ENCODE results near the gene RAE1.

The RAE1 gene

GRCh38 chr20:57389695-57390603, 38.9 kb downstream of the RAE1 start:
- no peak for FAIRE-seq

- FAIRE-seq: no peak
Observed at GRCh38 chr20:57390604-57391438, 39.8 kb downstream of the RAE1 start, which contains the start of gene RBM38. TSS of gene RBM38 (plus strand) at chr20:57391396. CDS start at chr20:57391582, 186 bp downstream.

GRCh38 chr20:57391439-57392301, 40.6 kb downstream of the RAE1 start:
- FAIRE-seq: no peak

- FAIRE-seq: no peak
Observed at GRCh38 chr20:57392512-57393271, 41.6 kb downstream of the RAE1 start.

GRCh38 chr20:57393321-57394120, 42.5 kb downstream of the RAE1 start:
- no peak for FAIRE-seq

GRCh38 chr20:57394121-57395082, 43.3 kb downstream of the RAE1 start:
- no peak for FAIRE-seq

GRCh38 chr20:57395111-57395966, 44.3 kb downstream of the RAE1 start:
- no peak for FAIRE-seq

GRCh38 chr20:57396212-57396983, 45.3 kb downstream of the RAE1 start:
- no peak for FAIRE-seq

- FAIRE-seq: no peak
Observed at GRCh38 chr20:57396984-57397692, 46.1 kb downstream of the RAE1 start.

- FAIRE-seq: no peak
Observed at GRCh38 chr20:57397693-57398108, 46.6 kb downstream of the RAE1 start.

- no peak for FAIRE-seq
Observed at GRCh38 chr20:57398231-57398821, 47.3 kb downstream of the RAE1 start.

GRCh38 chr20:57398901-57399535, 48.0 kb downstream of the RAE1 start:
- FAIRE-seq: no peak

- FAIRE-seq: no peak
Observed at GRCh38 chr20:57399587-57400155, 48.6 kb downstream of the RAE1 start.

GRCh38 chr20:57400231-57400701, 49.2 kb downstream of the RAE1 start:
- no peak for FAIRE-seq

- FAIRE-seq: no peak
Observed at GRCh38 chr20:57400821-57401564, 49.9 kb downstream of the RAE1 start.

Data from G401.6 (cell line).